PC-9 (cell line): ENCODE data around the gene AIG1. TPM values are rescaled to one million over a fixed set of nuclear protein-coding genes. Genes with fewer than 3 reads are reported as not detected.

ENCODE experiments used
- BruUV-seq: library from RNA; stranded (reverse); fragments of 400-500 nt; replicated peaks from 2 replicates; lab custom pipeline; 2021; lab: Mats Ljungman, UMichigan
- CTCF ChIA-PET: fragments of 300-600 bp; sonication (Branson Sonifier 250); formaldehyde crosslinking; loops from one replicate; lab custom pipeline; 2022; ENCODE audit warnings: antibody characterized with exemption; lab: Charles Lee
- POLR2A ChIA-PET: fragments of 300-600 bp; sonication (Branson Sonifier 250); formaldehyde crosslinking; loops from one replicate; lab custom pipeline; 2022; ENCODE audit warnings: antibody characterized with exemption; ENCODE audit not compliant: unreplicated experiment; lab: Charles Lee
- DNase-seq, 2 experiments: peaks; one replicate each; pipeline versions ENCODE4 v3.0.0 to v3.0.0-alpha.2; 2015 to 2022; ENCODE audit warnings: mixed read lengths in 1 of 2
- H2AFZ ChIP-seq: fragments of 200-600 bp; sonication (generic); 2 replicates; pipeline ENCODE4 v1.8.1; 2017; ENCODE audit warnings: antibody characterized with exemption
- H3F3A ChIP-seq: fragments of 200-600 bp; sonication (generic); 2 replicates; pipeline ENCODE4 v1.8.1; 2017; ENCODE audit warnings: antibody characterized with exemption, mild to moderate bottlenecking, low read depth; ENCODE audit not compliant: insufficient read depth
- H3K27ac ChIP-seq: fragments of 200-600 bp; sonication (generic); 2 replicates; pipeline ENCODE4 v1.6.1; 2016; ENCODE audit warnings: mixed run types
- H3K27me3 ChIP-seq: fragments of 200-600 bp; sonication (generic); 2 replicates; pipeline ENCODE4 v1.6.1; 2016; ENCODE audit warnings: low read depth, mixed run types; ENCODE audit not compliant: insufficient read depth
- H3K36me3 ChIP-seq: fragments of 200-600 bp; sonication (generic); 2 replicates; pipeline ENCODE4 v1.6.1; 2016; ENCODE audit warnings: low read depth, mixed run types
- H3K4me1 ChIP-seq: fragments of 200-600 bp; sonication (generic); replicated peaks from 2 replicates; pipeline ENCODE4 v1.6.1; 2016; ENCODE audit warnings: mixed run types; ENCODE audit not compliant: insufficient read depth
- H3K4me2 ChIP-seq: fragments of 200-600 bp; sonication (generic); 2 replicates; pipeline ENCODE4 v1.6.1; 2017; ENCODE audit warnings: mixed run types
- H3K4me3 ChIP-seq: fragments of 200-600 bp; sonication (generic); 2 replicates; pipeline ENCODE4 v1.6.1; 2016; ENCODE audit warnings: mixed run types
- H3K79me2 ChIP-seq: fragments of 200-600 bp; sonication (generic); 2 replicates; pipeline ENCODE4 v1.6.1; 2017; ENCODE audit warnings: low read depth, mixed run types
- H3K9me2 ChIP-seq: fragments of 200-600 bp; sonication (generic); 2 replicates; pipeline ENCODE4 v1.8.1; 2017; ENCODE audit warnings: mild to moderate bottlenecking; ENCODE audit not compliant: insufficient read depth
- H3K9me3 ChIP-seq: fragments of 200-600 bp; sonication (generic); 2 replicates; pipeline ENCODE4 v1.8.1; 2016; ENCODE audit warnings: low read depth; ENCODE audit not compliant: insufficient read depth
- H4K20me1 ChIP-seq: fragments of 200-600 bp; sonication (generic); 2 replicates; pipeline ENCODE4 v1.8.1; 2017; ENCODE audit not compliant: insufficient read depth
- CTCF ChIP-seq: fragments of 200-600 bp; sonication (generic); conservative IDR thresholded peaks from 2 replicates; pipeline ENCODE4 v1.6.1; 2017; ENCODE audit warnings: mixed run types, antibody characterized with exemption, mild to moderate bottlenecking, moderate library complexity
- EZH2 ChIP-seq: fragments of 200-600 bp; sonication (generic); IDR thresholded peaks from 2 replicates; pipeline ENCODE4 v1.8.0; 2017; ENCODE audit warnings: antibody characterized with exemption, low read depth
- intact Hi-C: fragments of 100-400 bp; cut with micrococcal nuclease; formaldehyde crosslinking; loops from one replicate; pipeline ENCODE4 v1.10.0; 2022; ENCODE audit not compliant: unreplicated experiment
- total RNA-seq: library from RNA; stranded (reverse); gene quantifications from 2 replicates; pipeline ENCODE4 v1.2.3, GENCODE V29; 2021

The AIG1 gene
- total RNA-seq, 1 experiment from 2014 or later: 37.7 TPM

- no peak overlapping the region for H2AFZ ChIP-seq
- TF ChIP-seq CTCF: no peak
- no peak for TF ChIP-seq EZH2
- no peaks in the 10 kb centered on the region for H3K9me3 ChIP-seq
- H3K9me2 ChIP-seq: no peaks in the 10 kb centered on the region
- no peak overlapping the region for H3K4me2 ChIP-seq
- no peak overlapping the region for H3K4me3 ChIP-seq
- H3K27ac ChIP-seq: no peak overlapping the region
- intact Hi-C loops: no loop called here
- CTCF ChIA-PET: no interaction called here
- POLR2A ChIA-PET: no interaction called here
- no peak for DNase-seq
- BruUV-seq: no TSS peak
- H3F3A ChIP-seq: no peaks in the 10 kb centered on the region
- H3K36me3 ChIP-seq: no peaks in the 10 kb centered on the region
- no peaks in the 10 kb centered on the region for H4K20me1 ChIP-seq
- no peaks in the 10 kb centered on the region for H3K4me1 ChIP-seq
- H3K27me3 ChIP-seq: no peaks in the 10 kb centered on the region
- no peaks in the 10 kb centered on the region for H3K79me2 ChIP-seq
Observed at GRCh38 chr6:143234734-143235133, 174.0 kb downstream of the AIG1 start.

- ChIA-PET CTCF (no interaction called here), POLR2A (no interaction called here)
- no peak for DNase-seq
- Histone ChIP-seq H3K4me1 (no peaks in the 10 kb centered on the region), H3K4me2 (no peak overlapping the region), H3K27ac (no peak overlapping the region), H3K27me3 (no peaks in the 10 kb centered on the region), H3K9me3 (no peaks in the 10 kb centered on the region), H3K79me2 (no peaks in the 10 kb centered on the region), H3K36me3 (no peaks in the 10 kb centered on the region), H4K20me1 (no peaks in the 10 kb centered on the region), H3K9me2 (no peaks in the 10 kb centered on the region), H3K4me3 (no peak overlapping the region), H2AFZ (no peak overlapping the region), H3F3A (no peaks in the 10 kb centered on the region)
- no TSS peak for BruUV-seq
- intact Hi-C loops: no loop called here
- TF ChIP-seq CTCF: no peak
- TF ChIP-seq EZH2: no peak
Observed at GRCh38 chr6:143236151-143236798, 175.6 kb downstream of the AIG1 start.

GRCh38 chr6:143238306-143238705, 177.6 kb downstream of the AIG1 start:
- Histone ChIP-seq H3K4me1 (no peaks in the 10 kb centered on the region), H3K36me3 (no peaks in the 10 kb centered on the region), H3K9me2 (no peaks in the 10 kb centered on the region), H3K9me3 (no peaks in the 10 kb centered on the region), H3K27ac (no peak overlapping the region), H2AFZ (no peak overlapping the region), H3F3A (no peaks in the 10 kb centered on the region), H3K27me3 (no peaks in the 10 kb centered on the region), H3K4me2 (no peak overlapping the region), H4K20me1 (no peaks in the 10 kb centered on the region), H3K4me3 (no peak overlapping the region), H3K79me2 (no peaks in the 10 kb centered on the region)
- CTCF ChIA-PET: no interaction called here
- DNase-seq: no peak
- intact Hi-C loops: no loop called here
- TF ChIP-seq CTCF (no peak), EZH2 (no peak)
- no TSS peak for BruUV-seq
- POLR2A ChIA-PET: no interaction called here
